HCT116 (cell line): Measurements from ENCODE around the gene FAM50B. TPM values are rescaled to one million over a fixed set of nuclear protein-coding genes. Genes with fewer than 3 reads are reported as not detected.

ENCODE experiments used
- ATAC-seq: fragments of 200-7000 bp; cut with Tn5 transposase; 2 replicates; pipeline ENCODE4 v1.9.1; 2020; ENCODE audit warnings: mild to moderate bottlenecking, moderate library complexity
- BruUV-seq: library from RNA; stranded (reverse); fragments of 400-500 nt; replicated peaks from 2 replicates; lab custom pipeline; 2021; lab: Mats Ljungman, UMichigan
- CTCF ChIA-PET: fragments of 300-600 bp; sonication (Branson Sonifier 250); formaldehyde crosslinking; loops from one replicate; lab custom pipeline; 2021; ENCODE audit warnings: antibody characterized with exemption; lab: Charles Lee
- POLR2A ChIA-PET: fragments of 300-600, 350-600 bp; sonication (Branson Sonifier 250); formaldehyde crosslinking; loops from one replicate; lab custom pipeline; 2021; ENCODE audit warnings: antibody characterized with exemption; lab: Charles Lee
- RAD21 ChIA-PET, 2 experiments: fragments of 300-600 bp; sonication (Branson Sonifier 250); formaldehyde crosslinking; loops; one replicate each; lab custom pipeline; 2023; ENCODE audit warnings: low total read pairs in 2 of 2; ENCODE audit not compliant: uncharacterized antibody in 2 of 2, unreplicated experiment in 2 of 2, low non-redundant PET in 1 of 2; lab: Charles Lee
- DNase-seq: peaks from one replicate; pipeline ENCODE4 v3.0.0-alpha.2; 2010; ENCODE audit warnings: low read depth, low spot score
- H2AFZ ChIP-seq: fragments of 200-600 bp; shearing (Covaris generic), sonication (generic); 2 replicates; pipeline ENCODE4 v1.6.1; 2017; ENCODE audit warnings: low read depth, mixed run types, mixed read lengths, antibody characterized with exemption, low read length; ENCODE audit not compliant: poor library complexity, severe bottlenecking
- H3K27ac ChIP-seq: 2 replicates; pipeline ENCODE4 v1.5.1; 2012; ENCODE audit warnings: low read depth, low read length
- H3K27me3 ChIP-seq: fragments of 200-600 bp; sonication (generic); 2 replicates; pipeline ENCODE4 v1.6.1; 2016; ENCODE audit warnings: mixed run types, low read length, mixed read lengths; ENCODE audit not compliant: insufficient read depth
- H3K36me3 ChIP-seq, 2 experiments: fragments of 200-500 bp in 1 of 2; fragments of 200-600 bp in 1 of 2; sonication (Bioruptor generic) in 1 of 2; sonication (generic) in 1 of 2; 2 replicates each; pipeline versions ENCODE4 v1.5.1 to v1.6.1; 2014 to 2016; ENCODE audit warnings: low read length in 2 of 2, inconsistent platforms in 1 of 2, mixed read lengths in 1 of 2, mixed run types in 1 of 2; ENCODE audit not compliant: insufficient read depth in 2 of 2, control insufficient read depth in 1 of 2
- H3K4me1 ChIP-seq, 2 experiments: fragments of 200-600 bp in 1 of 2; sonication (generic) in 1 of 2; 2 replicates each; pipeline versions ENCODE4 v1.5.1 to v1.6.1; 2012 to 2017; ENCODE audit warnings: low read length in 2 of 2, inconsistent platforms in 1 of 2, mild to moderate bottlenecking in 1 of 2, mixed read lengths in 1 of 2, mixed run types in 1 of 2, moderate library complexity in 1 of 2; ENCODE audit not compliant: insufficient read depth in 2 of 2, control insufficient read depth in 1 of 2
- H3K4me2 ChIP-seq: fragments of 200-600 bp; sonication (generic); 2 replicates; pipeline ENCODE4 v1.6.1; 2017; ENCODE audit warnings: mixed run types, low read length, mixed read lengths
- H3K4me3 ChIP-seq, 2 experiments: fragments of 200-600 bp in 1 of 2; sonication (generic) in 1 of 2; replicated peaks in 1 of 2; 2 replicates each; pipeline ENCODE4 v1.5.1; 2011 to 2016; ENCODE audit warnings: low read length in 2 of 2, control low read depth in 1 of 2, low read depth in 1 of 2, mild to moderate bottlenecking in 1 of 2, mixed read lengths in 1 of 2, mixed run types in 1 of 2
- H3K79me2 ChIP-seq: fragments of 200-600 bp; sonication (generic); 2 replicates; pipeline ENCODE4 v1.6.1; 2017; ENCODE audit warnings: mild to moderate bottlenecking, mixed run types, low read length, moderate library complexity, mixed read lengths; ENCODE audit not compliant: insufficient read depth
- H3K9ac ChIP-seq: fragments of 200-600 bp; sonication (generic); 2 replicates; pipeline ENCODE4 v1.6.1; 2016; ENCODE audit warnings: low read length, mixed read lengths
- H3K9me2 ChIP-seq: fragments of 200-600 bp; sonication (generic), shearing (Covaris generic); 2 replicates; pipeline ENCODE4 v1.6.1; 2017; ENCODE audit warnings: mixed run types, mild to moderate bottlenecking, moderate library complexity; ENCODE audit not compliant: insufficient read depth
- H3K9me3 ChIP-seq, 2 experiments: fragments of 200-500 bp in 1 of 2; fragments of 200-600 bp in 1 of 2; sonication (Bioruptor generic) in 1 of 2; sonication (generic) in 1 of 2; 2 replicates each; pipeline ENCODE4 v1.6.1; 2014 to 2017; ENCODE audit warnings: low read length in 2 of 2, mixed read lengths in 2 of 2, inconsistent platforms in 1 of 2, low read depth in 1 of 2, mild to moderate bottlenecking in 1 of 2, mixed run types in 1 of 2, moderate library complexity in 1 of 2; ENCODE audit not compliant: control insufficient read depth in 1 of 2, insufficient read depth in 1 of 2
- H4K20me1 ChIP-seq: fragments of 200-600 bp; sonication (generic), shearing (Covaris generic); 2 replicates; pipeline ENCODE4 v1.6.1; 2017; ENCODE audit warnings: mixed run types, mild to moderate bottlenecking, moderate library complexity; ENCODE audit not compliant: insufficient read depth
- CEBPB ChIP-seq: IDR thresholded peaks from 2 replicates; pipeline ENCODE4 v1.6.1; 2012; ENCODE audit warnings: low read depth
- ELF1 ChIP-seq: IDR thresholded peaks from 2 replicates; pipeline ENCODE4 v1.6.1; 2012; ENCODE audit warnings: low read depth, borderline replicate concordance
- EZH2phosphoT487 ChIP-seq: fragments of 200-600 bp; IDR thresholded peaks from 2 replicates; pipeline ENCODE4 v1.6.1; 2018; ENCODE audit warnings: antibody characterized with exemption, borderline replicate concordance
- FOSL1 ChIP-seq: IDR thresholded peaks from 2 replicates; pipeline ENCODE4 v1.6.1; 2012; ENCODE audit warnings: low read depth
- POLR2A ChIP-seq: IDR thresholded peaks from 2 replicates; pipeline ENCODE4 v1.7.0; 2011; ENCODE audit warnings: borderline replicate concordance; ENCODE audit not compliant: insufficient read depth, insufficient read length; ENCODE audit errors: extremely low read depth
- POLR2AphosphoS5 ChIP-seq: IDR thresholded peaks from 2 replicates; pipeline ENCODE4 v1.6.1; 2011; ENCODE audit warnings: mild to moderate bottlenecking, low read depth, low read length, moderate library complexity
- RAD21 ChIP-seq: IDR thresholded peaks from 2 replicates; pipeline ENCODE4 v1.6.1; 2012; ENCODE audit warnings: low read depth, mild to moderate bottlenecking
- SIN3A ChIP-seq: IDR thresholded peaks from 2 replicates; pipeline ENCODE4 v1.6.1; 2012; ENCODE audit warnings: low read depth
- SP1 ChIP-seq: IDR thresholded peaks from 2 replicates; pipeline ENCODE4 v1.6.1; 2012; ENCODE audit warnings: low read depth
- SRF ChIP-seq: IDR thresholded peaks from 2 replicates; pipeline ENCODE4 v1.6.1; 2012; ENCODE audit warnings: low read depth
- TCF7L2 ChIP-seq: IDR thresholded peaks from 2 replicates; pipeline ENCODE4 v1.7.0; 2011; ENCODE audit warnings: borderline replicate concordance, inconsistent platforms; ENCODE audit not compliant: insufficient read depth, insufficient read length; ENCODE audit errors: extremely low read depth
- YY1 ChIP-seq: IDR thresholded peaks from 2 replicates; pipeline ENCODE4 v1.6.1; 2011; ENCODE audit warnings: low read length, low read depth, moderate library complexity, mild to moderate bottlenecking; ENCODE audit not compliant: insufficient replicate concordance; ENCODE audit errors: extremely low read depth
- ZBTB33 ChIP-seq: IDR thresholded peaks from 2 replicates; pipeline ENCODE4 v1.6.1; 2011; ENCODE audit warnings: mild to moderate bottlenecking, low read length, moderate library complexity; ENCODE audit not compliant: insufficient replicate concordance; ENCODE audit errors: extremely low read depth
- ZFX ChIP-seq: fragments of 450-650 bp; IDR thresholded peaks from 2 replicates; pipeline ENCODE4 v1.6.1; 2017
- ZNF274 ChIP-seq: fragments of 200-500 bp; sonication (Bioruptor generic); IDR thresholded peaks from 2 replicates; pipeline ENCODE4 v1.6.1; 2014; ENCODE audit warnings: mild to moderate bottlenecking, low read depth, low read length, inconsistent platforms
- intact Hi-C: fragments of 100-400 bp; cut with micrococcal nuclease; formaldehyde crosslinking; loops from 2 replicates; pipeline ENCODE4 v1.10.0; 2022
- total RNA-seq: library from RNA; stranded (reverse); gene quantifications from one replicate; pipeline ENCODE4 v1.2.1, GENCODE V29; 2021; ENCODE audit not compliant: unreplicated experiment
- TF ChIP-seq, protein P1 (sequence below), 3 experiments: fragments of 200-600 bp in 1 of 3; sonication (generic) in 1 of 3; IDR thresholded peaks in 2 of 3; conservative IDR thresholded peaks in 1 of 3; 2 replicates each; pipeline ENCODE4 v1.5.1; 2012 to 2017; ENCODE audit warnings: low read depth in 2 of 3, low read length in 2 of 3, antibody characterized with exemption in 1 of 3, borderline replicate concordance in 1 of 3, control low read depth in 1 of 3, mild to moderate bottlenecking in 1 of 3, mixed read lengths in 1 of 3, mixed run types in 1 of 3, moderate library complexity in 1 of 3; ENCODE audit not compliant: insufficient read depth in 1 of 3
- TF ChIP-seq, protein P2 (sequence below): IDR thresholded peaks from 2 replicates; pipeline ENCODE4 v1.6.1; 2012
- TF ChIP-seq, protein P3 (sequence below): IDR thresholded peaks from 2 replicates; pipeline ENCODE4 v1.6.1; 2012

The FAM50B gene
- total RNA-seq, 1 experiment from 2014 or later = 0.86 TPM

DNA sequence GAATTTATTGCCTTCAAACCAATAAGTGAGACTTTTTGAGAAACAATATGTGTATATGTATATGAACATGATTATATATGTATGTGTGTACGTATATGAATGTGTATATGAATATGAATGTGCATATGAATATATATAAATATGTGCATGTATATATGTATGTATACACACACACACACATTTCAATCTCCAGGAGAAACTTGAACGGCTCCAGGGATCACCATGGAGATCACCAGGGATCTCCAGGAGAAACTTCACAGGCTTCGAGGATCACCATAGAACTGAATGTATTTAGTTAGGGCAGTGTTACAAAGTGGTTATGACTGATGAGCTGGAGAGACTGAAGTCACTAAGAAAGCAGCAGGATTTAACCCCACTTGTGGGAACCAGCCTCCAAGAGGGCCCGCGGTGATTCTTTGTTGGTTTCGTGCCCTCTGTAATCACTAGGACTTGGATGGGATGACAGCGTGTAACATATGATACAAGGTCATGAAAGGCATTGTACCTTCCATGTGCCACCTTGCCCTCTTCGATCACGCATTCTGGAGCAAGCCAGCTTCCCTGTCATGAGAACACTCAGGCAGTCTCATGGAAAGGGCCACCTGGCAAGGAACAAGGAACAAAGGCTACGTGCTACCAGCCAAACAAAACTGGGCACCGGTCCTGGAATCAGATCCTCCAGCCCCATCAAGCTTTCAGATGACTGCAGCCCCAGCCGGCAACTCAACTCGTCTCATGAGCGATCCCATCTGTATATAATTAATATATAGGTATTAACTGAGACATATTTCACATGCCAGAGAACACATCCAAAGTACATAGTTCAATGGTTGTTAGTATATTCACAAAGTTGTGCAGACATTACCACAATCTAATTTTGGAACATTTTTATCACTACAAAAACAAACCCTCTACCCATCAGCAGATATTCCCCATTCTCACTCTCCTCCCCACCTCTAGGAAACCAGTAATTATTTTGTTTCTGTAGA, 8.6 kb downstream of the FAM50B start:
- POLR2A ChIA-PET = no interaction called here
- H3K79me2 ChIP-seq = no peaks in the 10 kb centered on the region
- no peak overlapping the region for H3K9ac ChIP-seq
- no peak overlapping the region for H3K4me2 ChIP-seq
- no peak for DNase-seq
- H3K27me3 ChIP-seq = no peaks in the 10 kb centered on the region
- no peak overlapping the region for H3K27ac ChIP-seq
- no peak for ATAC-seq
- no peaks in the 10 kb centered on the region for H4K20me1 ChIP-seq
- H3K36me3 ChIP-seq = no peaks in the 10 kb centered on the region
- intact Hi-C loops = no loop called here
- H3K4me1 ChIP-seq = no peaks in the 10 kb centered on the region
- CTCF ChIA-PET = interaction anchor here (0.6 kb wide), 1 partner anchor 76 kb away, joined by 3 read pairs; no protein-coding TSS in a partner anchor
- H2AFZ ChIP-seq = no peak overlapping the region
- no peaks in the 10 kb centered on the region for H3K9me3 ChIP-seq
- H3K9me2 ChIP-seq = no peaks in the 10 kb centered on the region
- no peak overlapping the region for H3K4me3 ChIP-seq
- RAD21 ChIA-PET = no interaction called here
- no TSS peak for BruUV-seq
- TF ChIP-seq ZBTB33 = no peak
- TF ChIP-seq, protein P1, sequence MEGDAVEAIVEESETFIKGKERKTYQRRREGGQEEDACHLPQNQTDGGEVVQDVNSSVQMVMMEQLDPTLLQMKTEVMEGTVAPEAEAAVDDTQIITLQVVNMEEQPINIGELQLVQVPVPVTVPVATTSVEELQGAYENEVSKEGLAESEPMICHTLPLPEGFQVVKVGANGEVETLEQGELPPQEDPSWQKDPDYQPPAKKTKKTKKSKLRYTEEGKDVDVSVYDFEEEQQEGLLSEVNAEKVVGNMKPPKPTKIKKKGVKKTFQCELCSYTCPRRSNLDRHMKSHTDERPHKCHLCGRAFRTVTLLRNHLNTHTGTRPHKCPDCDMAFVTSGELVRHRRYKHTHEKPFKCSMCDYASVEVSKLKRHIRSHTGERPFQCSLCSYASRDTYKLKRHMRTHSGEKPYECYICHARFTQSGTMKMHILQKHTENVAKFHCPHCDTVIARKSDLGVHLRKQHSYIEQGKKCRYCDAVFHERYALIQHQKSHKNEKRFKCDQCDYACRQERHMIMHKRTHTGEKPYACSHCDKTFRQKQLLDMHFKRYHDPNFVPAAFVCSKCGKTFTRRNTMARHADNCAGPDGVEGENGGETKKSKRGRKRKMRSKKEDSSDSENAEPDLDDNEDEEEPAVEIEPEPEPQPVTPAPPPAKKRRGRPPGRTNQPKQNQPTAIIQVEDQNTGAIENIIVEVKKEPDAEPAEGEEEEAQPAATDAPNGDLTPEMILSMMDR (IDR thresholded peaks at IDR 0.05 in 2 of 3, conservative IDR thresholded peaks at IDR 0.05 in 1 of 3; ENCODE audit: borderline replicate concordance in 1 of 3, insufficient read depth in 1 of 3, low read depth in 2 of 3, low read length in 2 of 3) = no peak
- TF ChIP-seq CEBPB = no peak
- no peak for TF ChIP-seq ZFX
- TF ChIP-seq, protein P2, sequence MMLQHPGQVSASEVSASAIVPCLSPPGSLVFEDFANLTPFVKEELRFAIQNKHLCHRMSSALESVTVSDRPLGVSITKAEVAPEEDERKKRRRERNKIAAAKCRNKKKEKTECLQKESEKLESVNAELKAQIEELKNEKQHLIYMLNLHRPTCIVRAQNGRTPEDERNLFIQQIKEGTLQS = no peak
- TF ChIP-seq ZNF274 = no peak
- TF ChIP-seq EZH2phosphoT487 = no peak
- no peak for TF ChIP-seq ELF1
- TF ChIP-seq SRF = no peak
- no peak for TF ChIP-seq SP1
- no peak for TF ChIP-seq SIN3A
- no peak for TF ChIP-seq FOSL1
- no peak for TF ChIP-seq POLR2A
- TF ChIP-seq TCF7L2 = no peak
- TF ChIP-seq YY1 = no peak
- TF ChIP-seq POLR2AphosphoS5 = no peak
- TF ChIP-seq, protein P3, sequence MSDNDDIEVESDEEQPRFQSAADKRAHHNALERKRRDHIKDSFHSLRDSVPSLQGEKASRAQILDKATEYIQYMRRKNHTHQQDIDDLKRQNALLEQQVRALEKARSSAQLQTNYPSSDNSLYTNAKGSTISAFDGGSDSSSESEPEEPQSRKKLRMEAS = no peak
- TF ChIP-seq RAD21 = no peak
